Loucy (cell line): ENCODE results near the gene NACAD.

Experiments used
- H2AFZ ChIP-seq: fragments of 200-600 bp; sonication (generic); 2 replicates; pipeline ENCODE4 v1.6.0; 2016; ENCODE audit warnings: antibody characterized with exemption, mild to moderate bottlenecking, low read length, moderate library complexity
- H3F3A ChIP-seq: fragments of 200-600 bp; 2 replicates; pipeline ENCODE4 v1.6.0; 2016; ENCODE audit warnings: antibody characterized with exemption, low read depth, mild to moderate bottlenecking
- H3K27me3 ChIP-seq: fragments of 200-600 bp; sonication (generic); 2 replicates; pipeline ENCODE4 v1.6.1; 2014; ENCODE audit warnings: low read length, mild to moderate bottlenecking; ENCODE audit not compliant: insufficient read depth, poor library complexity, severe bottlenecking
- H3K36me3 ChIP-seq: fragments of 200-600 bp; sonication (generic); 2 replicates; pipeline ENCODE4 v1.6.1; 2016; ENCODE audit warnings: low read length; ENCODE audit not compliant: insufficient read depth
- H3K4me1 ChIP-seq: fragments of 200-600 bp; sonication (generic); 2 replicates; pipeline ENCODE4 v1.5.1; 2014; ENCODE audit warnings: low read length, mild to moderate bottlenecking; ENCODE audit not compliant: insufficient read depth, poor library complexity, severe bottlenecking
- H3K4me2 ChIP-seq: fragments of 200-600 bp; sonication (generic); 2 replicates; pipeline ENCODE4 v1.6.0; 2014; ENCODE audit warnings: antibody characterized with exemption, low read length, low read depth, mild to moderate bottlenecking; ENCODE audit not compliant: poor library complexity, severe bottlenecking
- H3K4me3 ChIP-seq: fragments of 200-600 bp; sonication (generic); 2 replicates; pipeline ENCODE4 v1.5.1; 2014; ENCODE audit warnings: low read length, mild to moderate bottlenecking, mixed read lengths; ENCODE audit not compliant: poor library complexity, severe bottlenecking
- H3K79me2 ChIP-seq: fragments of 200-600 bp; sonication (generic); 2 replicates; pipeline ENCODE4 v1.6.1; 2014; ENCODE audit warnings: low read length; ENCODE audit not compliant: insufficient read depth
- H3K9ac ChIP-seq: fragments of 200-600 bp; sonication (generic); 2 replicates; pipeline ENCODE4 v1.6.0; 2014; ENCODE audit warnings: mild to moderate bottlenecking, low read depth, low read length, moderate library complexity; ENCODE audit not compliant: poor library complexity, severe bottlenecking
- H3K9me2 ChIP-seq: fragments of 200-600 bp; sonication (generic); replicated peaks from 2 replicates; pipeline ENCODE4 v1.6.1; 2016; ENCODE audit warnings: low read depth, low read length, mixed read lengths
- H3K9me3 ChIP-seq: fragments of 200-600 bp; sonication (generic); 2 replicates; pipeline ENCODE4 v1.6.1; 2014; ENCODE audit warnings: mild to moderate bottlenecking, antibody characterized with exemption, low read length, low read depth; ENCODE audit not compliant: insufficient read depth
- H4K20me1 ChIP-seq: fragments of 200-600 bp; sonication (generic); 2 replicates; pipeline ENCODE4 v1.6.0; 2014; ENCODE audit warnings: antibody characterized with exemption, low read length, mild to moderate bottlenecking; ENCODE audit not compliant: insufficient read depth, poor library complexity, severe bottlenecking
- CTCF ChIP-seq: fragments of 200-600 bp; sonication (generic); conservative IDR thresholded peaks from 2 replicates; pipeline ENCODE4 v1.5.1; 2014; ENCODE audit warnings: mild to moderate bottlenecking, antibody characterized with exemption, low read length
- EZH2phosphoT487 ChIP-seq: fragments of 200-600 bp; IDR thresholded peaks from 2 replicates; pipeline ENCODE4 v1.6.1; 2018; ENCODE audit warnings: antibody characterized with exemption, mild to moderate bottlenecking, moderate library complexity, borderline replicate concordance

The NACAD gene

DNA sequence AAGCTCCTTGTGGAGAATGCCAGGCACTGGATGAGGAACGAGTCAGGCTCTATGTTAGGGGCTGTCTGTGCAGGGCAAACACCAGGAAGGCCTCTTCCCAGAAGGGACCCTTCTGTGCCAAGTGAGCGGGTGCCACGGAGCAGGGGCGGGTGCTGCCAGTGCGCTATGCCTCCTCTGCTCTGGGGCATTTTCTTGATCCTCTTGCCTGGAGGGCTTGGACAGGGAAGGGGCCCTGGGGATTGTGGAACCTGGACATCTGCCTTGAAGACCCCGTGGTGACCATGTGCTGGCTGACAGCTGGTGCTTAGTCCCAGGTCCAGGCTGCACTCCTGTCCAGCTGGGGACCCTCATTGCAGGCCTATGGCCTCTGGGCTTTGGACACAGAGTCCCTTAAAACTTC, 38.2 kb upstream of the NACAD start:
- Histone ChIP-seq H3K4me3 (no peak overlapping the region), H3K36me3 (no peaks in the 10 kb centered on the region), H3K4me1 (peaks cover 5% of the 10 kb centered on the region), H2AFZ (no peak overlapping the region), H3K4me2 (no peak overlapping the region), H3F3A (no peaks in the 10 kb centered on the region), H4K20me1 (no peaks in the 10 kb centered on the region), H3K79me2 (no peaks in the 10 kb centered on the region), H3K9me2 (no peaks in the 10 kb centered on the region), H3K27me3 (no peaks in the 10 kb centered on the region), H3K9ac (no peak overlapping the region), H3K9me3 (no peaks in the 10 kb centered on the region)
- TF ChIP-seq CTCF (no peak), EZH2phosphoT487 (no peak)

- no peaks in the 10 kb centered on the region for H3F3A ChIP-seq
- no peaks in the 10 kb centered on the region for H3K9me3 ChIP-seq
- no peak overlapping the region for H3K9ac ChIP-seq
- H3K4me1 ChIP-seq = peaks cover 5% of the 10 kb centered on the region
- no peaks in the 10 kb centered on the region for H3K27me3 ChIP-seq
- no peaks in the 10 kb centered on the region for H3K36me3 ChIP-seq
- no peak overlapping the region for H3K4me3 ChIP-seq
- no peak for TF ChIP-seq EZH2phosphoT487
- no peak for TF ChIP-seq CTCF
- H3K4me2 ChIP-seq = no peak overlapping the region
- no peaks in the 10 kb centered on the region for H4K20me1 ChIP-seq
- no peaks in the 10 kb centered on the region for H3K9me2 ChIP-seq
- no peaks in the 10 kb centered on the region for H3K79me2 ChIP-seq
- H2AFZ ChIP-seq = no peak overlapping the region
These were observed 37.4 kb upstream of the NACAD start for GRCh38 chr7:45126201-45126600.

DNA sequence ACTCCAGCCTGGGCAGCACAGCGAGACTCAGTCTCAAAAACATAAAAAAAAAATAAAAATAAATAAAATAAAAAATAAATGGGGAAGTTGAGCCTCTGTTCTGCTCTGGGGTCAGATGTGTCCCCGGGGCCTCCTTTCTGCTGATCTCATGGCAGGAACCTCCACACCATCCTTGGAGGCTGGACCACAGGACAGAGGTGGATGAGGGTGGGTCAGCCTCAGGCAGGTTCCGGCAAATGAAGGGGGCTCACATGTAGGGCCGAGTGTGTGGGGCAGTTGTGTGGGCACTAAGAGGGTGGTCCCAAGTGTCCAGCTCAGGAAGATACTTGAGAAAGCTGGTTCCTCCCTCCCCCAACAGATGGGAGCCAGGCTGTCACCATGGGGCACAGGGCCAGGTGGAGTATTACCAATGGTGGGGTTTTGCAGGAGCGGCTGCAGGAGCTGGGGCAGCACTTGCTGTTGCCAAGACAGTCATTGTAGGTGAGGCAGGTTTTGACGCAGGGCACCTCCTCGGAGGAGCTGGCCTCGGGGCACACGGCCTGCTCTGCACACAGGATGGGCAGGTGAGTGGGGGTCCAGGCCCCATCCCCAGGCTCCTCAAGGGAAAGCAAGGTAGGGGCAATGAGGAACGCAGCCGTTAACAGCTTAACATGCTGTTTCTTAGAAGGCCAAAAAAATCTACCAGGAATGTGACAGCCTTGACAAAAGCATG, 36.6 kb upstream of the NACAD start:
- Histone ChIP-seq H3K9me2 (no peaks in the 10 kb centered on the region), H3K79me2 (no peaks in the 10 kb centered on the region), H3K4me3 (no peak overlapping the region), H3K9me3 (no peaks in the 10 kb centered on the region), H2AFZ (no peak overlapping the region), H3F3A (no peaks in the 10 kb centered on the region), H3K4me1 (peaks cover 5% of the 10 kb centered on the region), H3K4me2 (no peak overlapping the region), H3K9ac (no peak overlapping the region), H3K36me3 (no peaks in the 10 kb centered on the region), H3K27me3 (no peaks in the 10 kb centered on the region), H4K20me1 (no peaks in the 10 kb centered on the region)
- no peak for TF ChIP-seq EZH2phosphoT487
- TF ChIP-seq CTCF = no peak
